ENCODE results near the gene DUS3L. TPM values are rescaled to one million over a fixed set of nuclear protein-coding genes. Genes with fewer than 3 reads are reported as not detected.

DUS3L gene
- total RNA-seq, 1 experiment from 2014 or later, result 33.2 TPM

DNA sequence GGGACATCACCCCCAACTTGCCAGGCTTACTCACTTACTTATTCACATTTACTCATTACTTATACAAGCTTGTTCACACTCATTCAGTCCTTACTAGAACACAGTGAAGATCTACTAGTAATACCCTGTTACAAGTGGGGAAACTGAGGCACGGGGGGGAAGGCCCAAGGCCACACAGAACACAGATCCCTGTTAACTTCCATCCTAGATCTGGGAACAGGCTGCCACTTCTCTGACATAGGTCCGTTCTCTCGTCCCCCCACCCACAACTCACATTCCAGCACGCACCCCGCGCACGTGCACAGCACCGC lies 12.4 kb upstream of the DUS3L start:
- H3K4me1 Mint-ChIP-seq (ENCODE audit: low read depth, unreplicated experiment), result no peaks in the 10 kb centered on the region
- intact Hi-C loops (cut with micrococcal nuclease; ENCODE audit: unreplicated experiment), result loop anchor here (5.0 kb wide), 1 partner anchor 89 kb away; no protein-coding TSS in a partner anchor
- H3K4me3 Mint-ChIP-seq (ENCODE audit: low read depth, unreplicated experiment), result peak overlapping the region; percentile 69
- H3K27me3 Mint-ChIP-seq (ENCODE audit: unreplicated experiment), result peaks cover 33% of the 10 kb centered on the region
- CTCF ChIA-PET, result interaction anchor here (0.6 to 1.7 kb wide), 14 partner anchors 9 to 296 kb away, joined by 3 to 26 read pairs (median 4); partner anchors contain the start of genes FUT3, NDUFA11 and VMAC
- DNase-seq, result no peak
- H3K9me3 Mint-ChIP-seq (ENCODE audit: low read depth, unreplicated experiment), result no peaks in the 10 kb centered on the region
- TF ChIP-seq, protein P1, sequence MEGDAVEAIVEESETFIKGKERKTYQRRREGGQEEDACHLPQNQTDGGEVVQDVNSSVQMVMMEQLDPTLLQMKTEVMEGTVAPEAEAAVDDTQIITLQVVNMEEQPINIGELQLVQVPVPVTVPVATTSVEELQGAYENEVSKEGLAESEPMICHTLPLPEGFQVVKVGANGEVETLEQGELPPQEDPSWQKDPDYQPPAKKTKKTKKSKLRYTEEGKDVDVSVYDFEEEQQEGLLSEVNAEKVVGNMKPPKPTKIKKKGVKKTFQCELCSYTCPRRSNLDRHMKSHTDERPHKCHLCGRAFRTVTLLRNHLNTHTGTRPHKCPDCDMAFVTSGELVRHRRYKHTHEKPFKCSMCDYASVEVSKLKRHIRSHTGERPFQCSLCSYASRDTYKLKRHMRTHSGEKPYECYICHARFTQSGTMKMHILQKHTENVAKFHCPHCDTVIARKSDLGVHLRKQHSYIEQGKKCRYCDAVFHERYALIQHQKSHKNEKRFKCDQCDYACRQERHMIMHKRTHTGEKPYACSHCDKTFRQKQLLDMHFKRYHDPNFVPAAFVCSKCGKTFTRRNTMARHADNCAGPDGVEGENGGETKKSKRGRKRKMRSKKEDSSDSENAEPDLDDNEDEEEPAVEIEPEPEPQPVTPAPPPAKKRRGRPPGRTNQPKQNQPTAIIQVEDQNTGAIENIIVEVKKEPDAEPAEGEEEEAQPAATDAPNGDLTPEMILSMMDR (IDR thresholded peaks at IDR 0.05; ENCODE audit: unreplicated experiment), result no peak
- no peak overlapping the region for H3K27ac Mint-ChIP-seq (ENCODE audit: unreplicated experiment)
- BruUV-seq (replicated peaks), result no TSS peak
- peaks cover 16% of the 10 kb centered on the region for H3K36me3 Mint-ChIP-seq (ENCODE audit: insufficient read depth, unreplicated experiment)

DNA sequence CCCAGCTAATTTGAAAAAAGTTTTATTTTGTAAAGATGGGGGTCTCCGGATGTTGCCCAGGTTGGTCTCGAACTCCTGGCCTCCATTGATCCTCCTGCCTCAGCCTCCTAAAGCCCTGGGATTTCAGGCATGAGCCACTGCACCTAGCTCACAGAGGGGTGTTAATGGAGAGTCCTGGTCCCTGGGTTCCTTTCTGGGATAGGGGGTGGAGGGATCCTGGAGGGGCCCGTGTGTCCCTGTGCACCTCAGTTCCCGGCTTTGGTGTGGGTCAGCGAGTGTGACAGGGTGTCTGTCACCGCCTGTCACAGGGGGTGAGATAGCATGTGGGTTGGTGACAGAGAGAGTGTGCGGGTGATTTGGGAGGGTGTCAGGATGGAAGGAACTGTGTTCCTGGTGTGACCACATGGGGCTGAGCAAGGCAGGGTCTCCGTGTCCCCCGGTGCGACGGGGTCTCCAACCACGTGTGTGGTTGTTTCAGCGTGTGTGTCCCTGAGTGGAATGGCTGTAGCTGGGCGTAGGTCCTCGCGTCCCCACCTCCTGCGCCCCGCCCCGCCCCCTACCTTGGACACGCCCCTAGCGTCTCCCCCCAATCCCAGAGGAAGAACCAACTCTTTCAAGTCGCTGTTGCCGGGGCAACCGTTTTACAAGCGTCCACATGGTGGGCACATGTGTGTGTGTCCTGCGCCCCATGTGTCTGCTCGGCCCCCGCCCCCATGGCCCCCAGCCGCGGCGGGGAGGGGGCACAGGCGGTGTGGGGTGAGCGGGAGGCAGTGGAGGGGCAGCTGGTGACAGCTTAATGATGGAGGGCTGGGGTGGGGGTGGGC lies 11.0 kb upstream of the DUS3L start:
- Mint-ChIP-seq H3K36me3 (ENCODE audit: insufficient read depth, unreplicated experiment) (peaks cover 16% of the 10 kb centered on the region), H3K27ac (ENCODE audit: unreplicated experiment) (no peak overlapping the region), H3K4me1 (ENCODE audit: low read depth, unreplicated experiment) (no peaks in the 10 kb centered on the region), H3K27me3 (ENCODE audit: unreplicated experiment) (peaks cover 34% of the 10 kb centered on the region), H3K4me3 (ENCODE audit: low read depth, unreplicated experiment) (peak overlapping the region; percentile 69), H3K9me3 (ENCODE audit: low read depth, unreplicated experiment) (no peaks in the 10 kb centered on the region)
- intact Hi-C loops (cut with micrococcal nuclease; ENCODE audit: unreplicated experiment), result loop anchor here (5.0 kb wide), 1 partner anchor 90 kb away; no protein-coding TSS in a partner anchor
- no TSS peak for BruUV-seq (replicated peaks)
- TF ChIP-seq, protein P1 (IDR thresholded peaks at IDR 0.05; ENCODE audit: unreplicated experiment), result no peak
- CTCF ChIA-PET, result interaction anchor here (0.6 kb wide), 1 partner anchor 59 kb away, joined by 4 read pairs; no protein-coding TSS in a partner anchor
- DNase-seq, result no peak

DNA sequence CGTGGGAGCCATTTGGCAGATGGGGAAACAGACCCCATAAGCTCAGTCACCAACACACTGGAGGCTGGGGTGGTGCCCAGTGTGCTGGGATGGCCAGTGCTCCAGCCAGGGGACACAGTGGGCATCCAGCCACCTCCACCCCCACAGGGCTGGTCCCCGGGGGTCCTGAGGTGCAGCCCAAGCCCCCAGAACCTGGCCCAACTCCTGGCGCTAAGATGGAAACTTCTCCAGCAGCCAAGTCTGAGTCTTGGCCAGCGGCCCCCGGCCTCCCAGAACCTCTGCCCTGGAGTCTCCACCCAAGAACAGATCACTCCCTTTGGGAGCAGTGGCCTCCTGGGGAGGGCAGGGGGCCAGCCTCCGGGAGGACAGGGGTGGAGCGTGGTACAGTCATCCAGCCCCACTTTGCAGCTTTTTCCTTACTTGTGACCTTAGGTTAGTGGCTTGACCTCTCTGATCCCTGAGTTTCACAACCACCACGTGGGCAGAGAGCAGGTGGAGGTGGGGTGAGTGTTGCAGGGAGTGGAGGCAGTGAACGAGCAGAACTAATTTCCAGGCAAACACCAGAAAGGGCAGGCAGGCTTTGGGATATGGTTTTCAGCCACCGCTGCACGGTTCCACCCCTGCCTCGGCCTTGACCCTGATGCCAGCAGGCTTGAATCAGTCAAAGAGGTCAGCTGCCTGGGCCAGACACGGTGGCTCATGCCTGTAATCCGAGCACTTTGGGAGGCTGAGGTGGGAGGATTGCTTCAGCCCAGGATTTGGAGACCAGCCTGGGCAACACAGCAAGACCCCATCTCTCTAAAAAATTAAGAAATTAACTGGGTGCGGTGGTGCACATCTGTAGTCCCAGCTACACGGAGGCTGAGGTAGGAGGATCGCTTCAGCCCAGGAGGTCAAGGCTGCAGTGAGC lies 9.7 kb upstream of the DUS3L start:
- Mint-ChIP-seq H3K27ac (ENCODE audit: unreplicated experiment) (no peak overlapping the region), H3K36me3 (ENCODE audit: insufficient read depth, unreplicated experiment) (peaks cover 14% of the 10 kb centered on the region), H3K27me3 (ENCODE audit: unreplicated experiment) (peaks cover 34% of the 10 kb centered on the region), H3K4me1 (ENCODE audit: low read depth, unreplicated experiment) (no peaks in the 10 kb centered on the region), H3K4me3 (ENCODE audit: low read depth, unreplicated experiment) (no peak overlapping the region), H3K9me3 (ENCODE audit: low read depth, unreplicated experiment) (no peaks in the 10 kb centered on the region)
- no peak for DNase-seq
- CTCF ChIA-PET, result no interaction called here
- TF ChIP-seq, protein P1 (IDR thresholded peaks at IDR 0.05; ENCODE audit: unreplicated experiment), result no peak
- BruUV-seq (replicated peaks), result no TSS peak
- intact Hi-C loops (cut with micrococcal nuclease; ENCODE audit: unreplicated experiment), result loop anchor here (5.0 kb wide), 1 partner anchor 92 kb away; no protein-coding TSS in a partner anchor
